GM21360 (cell line): ENCODE data around the gene SEC24D.

Experiments
- ATAC-seq: cut with Tn5 transposase; IDR thresholded peaks from one replicate; pipeline ENCODE4 v1.9.1; 2021; ENCODE audit warnings: mild to moderate bottlenecking, moderate library complexity; ENCODE audit not compliant: unreplicated experiment

SEC24D gene

GRCh38 chr4:118776157-118776954 lies 59.6 kb downstream of the SEC24D start:
- no peak for ATAC-seq

GRCh38 chr4:118775405-118775804 lies 60.5 kb downstream of the SEC24D start:
- ATAC-seq: no peak

GRCh38 chr4:118774989-118775388 lies 60.9 kb downstream of the SEC24D start:
- no peak for ATAC-seq

- no peak for ATAC-seq
These were observed 61.6 kb downstream of the SEC24D start for GRCh38 chr4:118774321-118774720.

GRCh38 chr4:118773429-118773792 lies 62.5 kb downstream of the SEC24D start:
- ATAC-seq: no peak

- no peak for ATAC-seq
These were observed 63.0 kb downstream of the SEC24D start for GRCh38 chr4:118772767-118773428.

GRCh38 chr4:118772081-118772766 lies 63.7 kb downstream of the SEC24D start:
- peak; percentile 73 for ATAC-seq

- ATAC-seq: no peak
These were observed 65.2 kb downstream of the SEC24D start for GRCh38 chr4:118770741-118771187.

GRCh38 chr4:118769161-118769560 lies 66.8 kb downstream of the SEC24D start:
- no peak for ATAC-seq

GRCh38 chr4:118767109-118767508 lies 68.8 kb downstream of the SEC24D start:
- no peak for ATAC-seq

- ATAC-seq: no peak
These were observed 70.5 kb downstream of the SEC24D start for GRCh38 chr4:118765399-118765798.

- ATAC-seq: no peak
These were observed 73.0 kb downstream of the SEC24D start for GRCh38 chr4:118762730-118763477.

GRCh38 chr4:118762155-118762554 lies 73.8 kb downstream of the SEC24D start:
- ATAC-seq: no peak

- ATAC-seq: no peak
These were observed 74.4 kb downstream of the SEC24D start for GRCh38 chr4:118761397-118762016.

GRCh38 chr4:118760493-118760892 lies 75.4 kb downstream of the SEC24D start:
- peak; percentile 96 for ATAC-seq

GRCh38 chr4:118760092-118760491 lies 75.8 kb downstream of the SEC24D start:
- ATAC-seq: peak; percentile 40

GRCh38 chr4:118759481-118759880 lies 76.4 kb downstream of the SEC24D start:
- no peak for ATAC-seq

GRCh38 chr4:118758293-118758692 lies 77.6 kb downstream of the SEC24D start:
- no peak for ATAC-seq

GRCh38 chr4:118757761-118758251 lies 78.1 kb downstream of the SEC24D start:
- ATAC-seq: no peak

GRCh38 chr4:118756958-118757357 lies 79.0 kb downstream of the SEC24D start:
- no peak for ATAC-seq
